ENCODE measurements around the gene MYOC. TPM values are rescaled to one million over a fixed set of nuclear protein-coding genes. Genes with fewer than 3 reads are reported as not detected.

Gene MYOC
- polyA plus RNA-seq, 1 of the 3 experiments (the other 2 are of a cell fraction), result not detected

DNA sequence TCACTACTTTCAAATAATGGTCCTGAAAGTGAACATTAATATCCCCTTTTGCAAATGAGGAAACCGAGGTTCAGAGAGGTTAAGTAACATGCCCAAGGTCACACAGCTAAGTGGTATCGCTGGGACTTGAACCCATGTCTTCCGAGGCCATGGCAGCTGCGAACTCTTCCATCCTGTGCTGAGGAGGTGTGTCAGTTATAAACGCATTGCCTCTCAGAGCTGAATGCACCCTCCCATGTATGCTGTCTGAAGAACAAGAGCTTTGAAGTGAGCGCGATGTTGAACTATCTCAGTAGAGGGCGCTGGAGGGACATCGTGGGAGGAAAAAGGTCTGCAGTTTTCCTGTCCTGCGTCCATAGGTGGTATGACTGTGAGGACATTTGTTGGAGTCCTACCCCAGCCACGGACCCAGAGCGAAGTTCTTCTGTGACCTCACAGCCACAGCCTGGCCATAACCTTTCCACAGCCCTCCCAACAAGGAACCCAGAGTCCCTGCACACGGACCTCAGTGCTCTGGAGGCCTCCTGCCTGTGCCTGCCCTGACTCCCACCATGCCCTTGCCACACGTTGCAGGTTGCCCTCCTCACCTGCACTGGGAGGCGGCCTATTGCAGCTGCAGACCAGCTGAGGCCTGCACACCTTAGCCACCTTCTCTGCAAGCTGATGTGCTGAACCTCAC, 7.5 kb downstream of the MYOC start:
- Histone ChIP-seq H3K9ac (no peak overlapping the region), H3K27ac (ENCODE audit: low read depth in 2 of 2, low read length in 1 of 2) (no peak overlapping the region), H3K79me2 (ENCODE audit: insufficient read depth) (no peaks in the 10 kb centered on the region), H3K9me2 (no peaks in the 10 kb centered on the region), H3K36me3 (replicated peaks in 1 of 2; ENCODE audit: control insufficient read depth in 1 of 2, insufficient read depth in 2 of 2, low read length in 1 of 2) (no peaks in the 10 kb centered on the region), H3K4me3 (ENCODE audit: low read depth in 2 of 2, low read length in 1 of 2) (no peak overlapping the region; a peak in 1 of 4 replicates), H3K9me3 (no peaks in the 10 kb centered on the region), H3K4me1 (ENCODE audit: control insufficient read depth in 1 of 2, insufficient read depth in 2 of 2, low read depth in 1 of 2, low read length in 1 of 2) (peaks cover 0 to 13% of the 10 kb centered on the region in 2 experiments; a peak in 2 of 4 replicates), H3F3A (replicated peaks; ENCODE audit: insufficient read depth) (no peaks in the 10 kb centered on the region), H4K20me1 (ENCODE audit: insufficient read depth) (no peaks in the 10 kb centered on the region), H3K4me2 (no peak overlapping the region), H3K27me3 (ENCODE audit: insufficient read depth) (peaks cover 6% of the 10 kb centered on the region; the same call in 1 of the 2 replicates), H2AFZ (ENCODE audit: low read depth) (no peak overlapping the region)
- TF ChIP-seq SMC3 (IDR thresholded peaks at IDR 0.05; ENCODE audit: low read depth, low read length) (peak; percentile 67), NFIC (IDR thresholded peaks at IDR 0.05; ENCODE audit: borderline replicate concordance) (no peak), FOXJ3 (CRISPR knock-in tag; IDR thresholded peaks at IDR 0.05) (no peak), CTCF (IDR thresholded peaks at IDR 0.05) (peak; percentile 75), RCOR1 (IDR thresholded peaks at IDR 0.05; ENCODE audit: low read length) (peak; percentile 30; the same call in 1 of the 2 replicates), TAF1 (IDR thresholded peaks at IDR 0.05; ENCODE audit: borderline replicate concordance, low read depth, low read length) (no peak), IRF3 (IDR thresholded peaks at IDR 0.05; ENCODE audit: low read depth, low read length) (no peak), RAD21 (IDR thresholded peaks at IDR 0.05; ENCODE audit: low read length) (peak; percentile 87)
- 8% methylated on average over 11 of the region's 15 CpGs for WGBS (ENCODE audit: low lambda C conversion rate)
- DNase-seq, result peak; percentile 67
- CTCF ChIA-PET, result interaction anchor here (0.6 to 4.7 kb wide), 42 partner anchors 9 to 1085 kb away, joined by 3 to 63 read pairs (median 4); partner anchors contain the start of genes DNM3, METTL13, MYOCOS and PRRC2C
- POLR2A ChIA-PET, result no interaction called here

- Histone ChIP-seq H3K27ac (ENCODE audit: low read depth in 2 of 2, low read length in 1 of 2) (no peak overlapping the region), H3K79me2 (ENCODE audit: insufficient read depth) (no peaks in the 10 kb centered on the region), H4K20me1 (ENCODE audit: insufficient read depth) (no peaks in the 10 kb centered on the region), H3K27me3 (ENCODE audit: insufficient read depth) (peaks cover 6% of the 10 kb centered on the region; the same call in 1 of the 2 replicates), H3K9ac (no peak overlapping the region), H3K4me1 (ENCODE audit: control insufficient read depth in 1 of 2, insufficient read depth in 2 of 2, low read depth in 1 of 2, low read length in 1 of 2) (peaks cover 0 to 13% of the 10 kb centered on the region in 2 experiments; a peak in 2 of 4 replicates), H3K9me2 (no peaks in the 10 kb centered on the region), H3K9me3 (no peaks in the 10 kb centered on the region), H3K4me2 (no peak overlapping the region), H2AFZ (ENCODE audit: low read depth) (no peak overlapping the region), H3K36me3 (replicated peaks in 1 of 2; ENCODE audit: control insufficient read depth in 1 of 2, insufficient read depth in 2 of 2, low read length in 1 of 2) (no peaks in the 10 kb centered on the region), H3F3A (replicated peaks; ENCODE audit: insufficient read depth) (no peaks in the 10 kb centered on the region), H3K4me3 (ENCODE audit: low read depth in 2 of 2, low read length in 1 of 2) (no peak overlapping the region)
- WGBS (ENCODE audit: low lambda C conversion rate), result 49% methylated on average over 6 of the region's 8 CpGs
- CTCF ChIA-PET, result interaction anchor here (1.0 to 4.7 kb wide), 2 partner anchors 12 to 74 kb away, joined by 4 to 63 read pairs; no protein-coding TSS in a partner anchor
- DNase-seq, result no peak
- POLR2A ChIA-PET, result no interaction called here
- TF ChIP-seq MAX (IDR thresholded peaks at IDR 0.05; ENCODE audit: low read depth) (no peak), GATA2 (CRISPR knock-in tag; IDR thresholded peaks at IDR 0.05) (no peak), MXI1 (IDR thresholded peaks at IDR 0.05; ENCODE audit: low read depth, low read length) (no peak), YY1 (IDR thresholded peaks at IDR 0.05; ENCODE audit: low read depth) (no peak), TAF1 (IDR thresholded peaks at IDR 0.05; ENCODE audit: borderline replicate concordance, low read depth, low read length) (no peak), IRF3 (IDR thresholded peaks at IDR 0.05; ENCODE audit: low read depth, low read length) (no peak), FOSL2 (IDR thresholded peaks at IDR 0.05; ENCODE audit: borderline replicate concordance, low read depth) (no peak), TEAD4 (IDR thresholded peaks at IDR 0.05; ENCODE audit: borderline replicate concordance, insufficient read depth) (no peak), EP300 (IDR thresholded peaks at IDR 0.05; ENCODE audit: borderline replicate concordance in 1 of 2, low read depth in 1 of 2, low read length in 1 of 2) (no peak), RFX5 (IDR thresholded peaks at IDR 0.05; ENCODE audit: low read length) (no peak), RXRA (IDR thresholded peaks at IDR 0.05; ENCODE audit: borderline replicate concordance, low read depth) (no peak), JUND (IDR thresholded peaks at IDR 0.05) (no peak), EZH2phosphoT487 (IDR thresholded peaks at IDR 0.05; ENCODE audit: borderline replicate concordance, low read depth) (no peak), SMC3 (IDR thresholded peaks at IDR 0.05; ENCODE audit: low read depth, low read length) (no peak)
- TF ChIP-seq, protein P1, sequence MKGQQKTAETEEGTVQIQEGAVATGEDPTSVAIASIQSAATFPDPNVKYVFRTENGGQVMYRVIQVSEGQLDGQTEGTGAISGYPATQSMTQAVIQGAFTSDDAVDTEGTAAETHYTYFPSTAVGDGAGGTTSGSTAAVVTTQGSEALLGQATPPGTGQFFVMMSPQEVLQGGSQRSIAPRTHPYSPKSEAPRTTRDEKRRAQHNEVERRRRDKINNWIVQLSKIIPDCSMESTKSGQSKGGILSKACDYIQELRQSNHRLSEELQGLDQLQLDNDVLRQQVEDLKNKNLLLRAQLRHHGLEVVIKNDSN (IDR thresholded peaks at IDR 0.05; ENCODE audit: borderline replicate concordance, low read depth), result no peak
These were observed 9.3 kb downstream of the MYOC start for GRCh38 chr1:171643156-171643555.
